GM20000 (cell line): ENCODE data around the gene TTC6.

Source experiments
- DNase-seq: peaks from one replicate; pipeline ENCODE4 v3.0.0; 2012; ENCODE audit warnings: low spot score
- TF ChIP-seq, protein P1 (sequence below): IDR thresholded peaks from 2 replicates; pipeline ENCODE4 v1.5.1; 2012; ENCODE audit warnings: mild to moderate bottlenecking, control low read depth; ENCODE audit errors: extremely low read depth, missing control alignments

The TTC6 gene

DNA sequence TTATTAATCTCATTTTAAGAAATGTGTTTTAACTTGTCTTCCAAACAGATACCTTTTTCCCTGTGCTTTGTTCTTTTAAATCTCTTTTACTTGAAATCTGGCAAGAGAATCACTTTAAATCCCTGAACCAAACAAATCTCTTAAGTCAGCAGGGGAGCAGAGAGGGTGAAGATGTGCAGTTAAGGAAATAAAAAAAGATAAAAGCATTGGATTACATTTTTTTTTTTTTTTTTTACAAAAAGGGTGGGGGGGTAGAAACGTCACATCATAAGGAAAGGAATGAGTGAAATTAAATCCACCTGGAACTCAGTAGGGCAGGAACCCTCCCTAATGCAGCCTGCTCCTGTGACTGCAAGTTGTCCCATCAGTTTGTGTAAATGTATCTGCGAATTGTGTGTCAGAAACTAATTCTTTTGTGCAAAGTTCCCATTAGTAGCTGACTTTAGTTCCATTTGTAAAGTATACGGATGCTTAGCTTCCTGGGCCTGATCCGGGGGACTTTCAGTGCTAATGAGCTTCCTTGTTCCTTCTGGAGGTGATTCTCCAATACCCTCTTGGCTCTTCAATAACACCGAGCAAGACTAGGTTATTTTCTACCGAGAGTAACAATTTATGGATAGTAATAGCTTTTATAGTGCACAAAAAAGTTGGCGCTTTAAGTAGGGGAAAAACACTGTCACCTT lies 1.5 kb downstream of the TTC6 start:
- no peak for DNase-seq
- TF ChIP-seq, protein P1, sequence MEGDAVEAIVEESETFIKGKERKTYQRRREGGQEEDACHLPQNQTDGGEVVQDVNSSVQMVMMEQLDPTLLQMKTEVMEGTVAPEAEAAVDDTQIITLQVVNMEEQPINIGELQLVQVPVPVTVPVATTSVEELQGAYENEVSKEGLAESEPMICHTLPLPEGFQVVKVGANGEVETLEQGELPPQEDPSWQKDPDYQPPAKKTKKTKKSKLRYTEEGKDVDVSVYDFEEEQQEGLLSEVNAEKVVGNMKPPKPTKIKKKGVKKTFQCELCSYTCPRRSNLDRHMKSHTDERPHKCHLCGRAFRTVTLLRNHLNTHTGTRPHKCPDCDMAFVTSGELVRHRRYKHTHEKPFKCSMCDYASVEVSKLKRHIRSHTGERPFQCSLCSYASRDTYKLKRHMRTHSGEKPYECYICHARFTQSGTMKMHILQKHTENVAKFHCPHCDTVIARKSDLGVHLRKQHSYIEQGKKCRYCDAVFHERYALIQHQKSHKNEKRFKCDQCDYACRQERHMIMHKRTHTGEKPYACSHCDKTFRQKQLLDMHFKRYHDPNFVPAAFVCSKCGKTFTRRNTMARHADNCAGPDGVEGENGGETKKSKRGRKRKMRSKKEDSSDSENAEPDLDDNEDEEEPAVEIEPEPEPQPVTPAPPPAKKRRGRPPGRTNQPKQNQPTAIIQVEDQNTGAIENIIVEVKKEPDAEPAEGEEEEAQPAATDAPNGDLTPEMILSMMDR, result no peak

DNA sequence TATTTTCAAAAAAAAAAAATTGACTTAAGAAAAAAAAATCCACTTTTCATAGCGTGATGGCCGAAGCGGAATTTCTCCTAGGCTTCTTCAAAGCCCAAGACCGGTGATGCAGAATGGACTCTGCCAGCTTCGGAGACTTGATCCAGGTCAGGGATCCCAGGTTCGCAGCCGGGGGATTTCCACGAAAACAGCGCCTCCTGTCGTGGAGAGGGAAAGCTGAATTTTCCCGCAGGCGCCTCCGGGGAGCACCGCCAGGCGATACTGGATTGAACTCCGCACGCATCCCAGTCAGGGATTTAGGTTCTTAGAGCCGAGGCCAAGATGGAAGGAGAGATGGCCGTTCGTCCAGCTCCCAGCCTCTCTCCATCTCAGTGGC lies 2.1 kb downstream of the TTC6 start:
- no peak for DNase-seq

DNA sequence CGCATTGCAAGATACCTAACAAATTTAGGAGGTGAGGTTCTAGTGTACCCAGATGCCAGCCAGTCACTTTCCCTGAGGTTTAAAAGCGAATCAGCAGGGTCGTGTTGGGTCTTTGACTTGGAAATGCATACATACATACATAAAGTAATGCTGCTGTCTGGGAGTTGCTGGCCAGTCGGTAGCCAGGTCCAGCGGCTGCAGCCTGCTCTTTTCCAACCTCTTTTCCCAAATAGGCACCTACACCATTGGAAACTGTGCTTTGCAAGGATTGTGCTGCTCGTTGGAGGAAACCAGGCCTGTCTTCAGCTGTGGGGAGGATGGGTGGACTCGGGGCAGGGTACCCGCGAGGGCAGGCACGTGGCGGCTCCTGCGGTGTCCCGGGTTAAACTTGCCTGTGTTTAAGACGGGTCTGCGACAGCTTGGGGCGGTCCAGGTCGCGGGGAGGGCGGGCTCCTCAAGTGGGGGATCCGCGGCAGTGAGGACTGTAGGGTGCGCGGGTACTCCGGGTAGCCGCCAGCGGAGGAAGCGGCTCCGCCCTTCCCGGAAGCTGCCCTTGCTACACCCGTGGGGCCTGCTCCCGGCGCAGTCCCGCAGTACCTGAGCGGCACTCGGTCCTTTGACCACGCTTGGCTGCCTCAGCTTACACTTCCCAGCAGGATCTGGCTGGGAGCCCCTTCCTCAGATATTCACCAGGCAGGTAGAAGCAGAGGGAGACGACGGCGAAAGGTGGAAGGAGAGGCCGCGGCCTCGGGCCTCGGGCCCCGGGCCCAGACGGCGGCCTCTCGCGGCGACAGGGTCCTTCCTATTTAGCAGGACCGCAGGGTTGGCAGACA lies 2.7 kb downstream of the TTC6 start:
- TF ChIP-seq, protein P1, result no peak
- DNase-seq, result peak; percentile 25

More for the DNA sequence above, 2.1 kb downstream of the TTC6 start:
- TF ChIP-seq, protein P1, result no peak

DNA sequence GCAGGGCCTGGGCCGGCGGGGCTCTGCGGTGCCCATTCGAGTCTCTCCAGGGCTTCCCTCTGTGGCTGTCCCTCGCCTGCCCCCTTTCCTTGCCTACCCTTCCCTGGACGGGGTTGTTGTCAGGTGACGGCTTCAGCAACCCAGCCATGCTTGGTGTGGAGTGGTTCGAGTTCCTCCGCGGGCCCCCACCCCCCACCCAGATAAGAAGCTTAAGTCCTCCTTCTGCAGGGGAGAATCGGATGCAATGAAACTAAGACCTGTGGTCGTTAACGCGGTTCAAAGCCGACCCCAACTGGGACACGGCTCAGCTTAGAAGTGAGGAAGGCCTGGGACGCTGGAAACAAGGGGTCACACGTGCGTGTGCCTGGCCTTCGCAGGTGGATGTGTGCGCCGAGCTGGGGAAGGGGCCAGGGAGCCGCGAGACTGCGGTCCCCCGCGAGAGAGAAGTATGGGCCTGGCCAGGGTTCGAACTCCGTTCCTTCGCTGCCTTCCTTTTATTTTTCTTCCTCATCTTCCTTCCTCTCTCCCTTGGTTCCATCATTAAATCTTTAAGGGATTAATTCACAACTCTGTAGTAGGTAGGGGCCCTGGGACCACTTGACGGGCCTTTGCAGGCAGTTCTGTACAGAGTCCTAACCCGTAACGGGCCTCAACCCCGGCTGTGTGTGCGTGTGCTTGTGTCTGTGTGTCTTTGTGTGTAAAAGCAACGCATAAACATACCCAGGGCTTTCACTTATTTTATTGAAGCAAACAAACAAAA lies 3.5 kb downstream of the TTC6 start:
- DNase-seq, result peak; percentile 24
- TF ChIP-seq, protein P1, result no peak

DNA sequence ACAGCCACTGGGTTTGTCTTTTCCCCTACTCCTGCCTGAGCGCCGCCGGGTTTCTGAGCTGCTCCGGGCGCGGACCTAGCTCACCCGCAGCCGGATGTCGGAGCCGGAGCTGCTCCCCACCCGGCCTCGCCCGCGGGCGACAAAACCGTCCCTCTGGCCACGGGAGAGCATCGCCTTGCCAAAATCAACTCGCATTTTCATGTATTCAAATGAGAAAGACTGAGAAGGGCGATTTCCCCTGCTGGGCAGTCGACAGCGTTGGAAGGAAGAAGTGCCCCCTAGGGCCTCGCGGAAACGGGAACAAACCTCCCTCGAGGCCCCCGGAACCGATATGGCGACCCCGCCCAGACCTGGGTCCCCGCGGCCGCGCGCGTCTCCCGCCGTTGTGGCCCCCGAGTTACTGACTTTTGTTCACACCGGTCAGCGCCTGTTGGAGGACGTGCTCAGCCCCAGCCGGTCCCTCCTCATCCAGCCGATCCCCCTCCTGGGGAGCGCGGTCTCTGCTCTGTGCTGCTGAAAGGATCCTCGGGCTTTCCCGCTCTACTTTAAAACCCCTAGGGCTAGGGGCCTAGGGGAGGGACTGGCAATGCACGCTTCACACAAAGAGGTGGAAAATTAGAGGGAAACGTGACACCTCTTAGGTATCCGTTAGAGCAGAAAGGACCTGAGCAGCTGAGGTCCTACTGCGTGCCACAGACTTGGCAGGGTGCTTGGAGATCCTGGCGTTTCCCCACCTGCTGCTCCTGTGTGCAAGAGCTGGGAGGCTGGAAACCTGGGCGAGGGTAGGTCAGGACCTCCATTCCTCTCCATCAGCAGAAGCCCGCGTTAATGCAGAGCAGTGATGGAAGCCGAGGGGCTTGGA lies 4.3 kb downstream of the TTC6 start:
- DNase-seq, result peak; percentile 21
- TF ChIP-seq, protein P1, result no peak

DNA sequence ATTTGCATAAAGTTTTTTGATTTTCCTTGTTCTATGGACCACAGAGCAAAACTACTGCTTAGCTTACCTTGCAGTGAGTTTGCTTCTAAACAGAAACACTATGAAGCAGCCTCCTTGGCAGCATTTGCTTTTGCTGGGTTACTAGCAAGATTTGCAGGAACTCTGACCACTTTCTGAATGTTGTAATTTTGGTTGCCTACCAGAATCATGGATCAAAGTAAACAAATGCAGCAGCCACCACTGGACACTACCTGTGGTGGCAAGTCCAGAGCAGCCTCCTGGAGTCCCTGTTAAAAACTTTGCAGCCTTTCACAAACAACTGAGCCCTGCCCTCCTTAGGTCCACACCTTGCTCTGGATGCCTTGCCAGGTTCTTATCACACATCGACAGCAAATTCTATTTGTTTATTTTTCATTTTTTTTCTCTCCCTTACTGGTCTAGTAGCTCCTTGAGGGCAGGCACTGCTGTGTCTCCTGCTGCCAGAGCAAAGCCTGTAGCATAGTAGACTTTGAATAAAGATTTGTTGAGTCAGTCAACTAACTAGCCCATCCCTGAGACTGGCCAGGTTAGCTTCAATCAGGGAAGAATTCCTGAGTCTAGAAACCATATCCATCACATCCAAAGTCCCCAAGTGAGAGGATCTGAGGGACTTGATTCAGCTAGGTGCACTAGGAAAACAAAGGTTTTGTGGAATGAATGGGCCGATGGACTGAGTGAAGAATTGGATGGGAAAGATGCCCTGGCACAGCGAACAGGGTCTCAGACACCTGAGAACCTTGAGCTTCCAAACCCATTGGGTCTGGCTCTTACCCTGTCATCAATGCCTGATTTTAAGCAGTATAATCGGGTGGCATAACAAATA lies 5.7 kb downstream of the TTC6 start:
- no peak for DNase-seq
- TF ChIP-seq, protein P1, result no peak
